ENCODE data around the gene CLCN1.
"Not testable (repeated sequence)": the region's sequence is repeated elsewhere in the genome, so short reads cannot be mapped to it uniquely, and the experiment has no call there.

Gene CLCN1
- 0 to 0.13 reads per million in 2 donors for total RNA-seq

DNA sequence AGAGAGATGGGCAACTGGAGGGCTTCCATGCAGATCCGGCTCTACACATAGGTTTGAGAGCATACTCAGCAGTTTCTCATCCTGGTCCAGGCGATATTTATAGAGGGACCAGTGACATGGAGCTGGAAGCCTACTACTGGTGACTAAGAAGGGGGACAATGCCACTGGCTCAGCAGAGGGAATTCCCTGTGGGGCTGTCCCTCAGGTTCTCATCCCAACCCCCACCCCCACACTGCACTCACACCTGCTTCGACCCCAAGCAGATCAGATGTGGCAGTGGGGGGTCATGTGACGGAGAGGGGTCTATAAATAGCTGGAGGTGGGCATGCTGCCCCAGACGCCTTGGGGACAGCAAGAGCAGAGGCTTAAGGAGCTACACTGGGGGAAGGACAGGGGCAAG lies at the start of gene CLCN1:
Gene CLCN1 (plus strand): TSS at position 336 of the 400 bp plus-strand sequence. CDS start 102 bp downstream, outside the sequence.
- DNase-seq = no peak

DNA sequence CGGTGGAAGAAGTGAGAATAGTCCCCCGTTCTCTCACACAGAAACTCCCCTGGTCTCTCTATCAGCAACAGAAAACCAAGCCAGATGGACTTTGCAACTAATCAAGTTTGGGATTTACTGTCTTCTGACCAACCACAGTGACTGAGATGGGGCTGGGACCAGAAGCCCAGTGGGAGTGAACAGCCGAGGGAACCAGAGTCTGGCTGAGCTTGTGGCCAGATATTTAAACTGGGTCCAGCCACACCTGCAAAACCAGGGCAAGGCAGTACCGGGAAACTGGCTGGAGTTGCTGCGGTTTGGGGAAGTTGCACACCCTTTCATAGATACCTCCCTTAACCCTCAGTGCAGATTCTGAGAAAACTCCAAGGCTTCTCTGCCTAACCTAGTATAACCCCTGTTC lies 46.7 kb upstream of the CLCN1 start:
- DNase-seq = no peak

- no peak for DNase-seq
Measured at GRCh38 chr7:143271240-143271639, 44.7 kb upstream of the CLCN1 start.

DNA sequence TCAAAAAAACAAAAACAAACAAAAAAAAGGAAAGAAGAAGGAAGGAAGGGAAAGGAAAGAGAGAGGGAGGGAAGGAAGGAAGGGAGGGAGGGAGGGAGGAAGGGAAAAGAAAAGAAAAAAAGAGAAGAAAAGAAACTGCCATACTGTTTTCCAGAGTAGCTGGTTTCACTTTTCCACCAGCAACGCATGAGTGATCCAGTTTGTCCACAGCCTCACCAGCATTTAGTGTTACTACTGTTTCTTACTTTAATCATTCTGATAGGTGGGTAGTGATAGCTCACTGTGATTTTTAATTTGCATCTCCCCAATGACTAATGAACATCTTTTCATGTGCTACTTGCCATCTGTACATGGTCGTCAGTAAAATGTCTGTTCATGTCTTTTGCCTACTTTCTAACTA lies 43.0 kb upstream of the CLCN1 start:
- DNase-seq = no peak

- peak in 2 of 5 experiments; percentile 24 to 57 for DNase-seq
Measured at GRCh38 chr7:143279186-143280098, 36.5 kb upstream of the CLCN1 start.

DNA sequence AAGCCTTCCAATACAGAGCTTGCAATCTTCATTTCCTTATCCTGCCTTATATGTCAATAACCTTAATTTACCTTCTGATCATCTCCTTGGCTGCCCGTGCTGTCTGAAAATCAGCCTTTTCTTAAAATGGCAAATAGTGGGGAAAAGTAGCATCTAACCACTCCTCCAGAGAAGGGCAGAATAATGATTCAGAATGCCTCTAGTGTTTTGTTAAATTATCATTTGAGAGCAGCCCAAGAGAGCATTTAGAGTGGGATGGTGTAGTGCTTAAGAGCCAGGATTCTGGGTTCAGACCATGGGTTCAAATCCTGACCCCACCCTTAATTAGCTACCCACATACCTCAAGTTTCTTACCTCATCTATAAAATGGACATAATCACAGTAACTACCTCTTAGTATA lies 35.8 kb upstream of the CLCN1 start:
- peak in 1 of 5 experiments; percentile 24 for DNase-seq

- no peak for DNase-seq
Measured at GRCh38 chr7:143280566-143280965, 35.3 kb upstream of the CLCN1 start.

DNA sequence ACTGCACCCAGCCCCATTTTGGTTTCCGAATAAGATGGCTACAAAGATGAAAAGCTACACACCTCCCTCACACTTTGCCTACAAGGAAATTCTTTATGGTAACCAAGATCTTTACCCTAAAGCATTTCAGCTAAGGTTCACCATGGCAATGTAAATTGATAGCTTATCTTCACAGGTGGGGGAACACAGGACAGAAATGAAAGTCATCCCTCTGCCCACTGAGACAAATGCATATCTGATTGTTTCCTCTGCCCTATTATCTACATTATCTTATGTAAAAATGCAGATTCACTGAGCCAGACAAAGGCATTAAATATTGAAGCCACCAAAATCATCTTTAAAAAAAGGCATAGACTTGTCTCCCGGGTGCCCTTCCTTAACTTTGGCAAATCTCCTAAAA lies 34.4 kb upstream of the CLCN1 start:
- no peak for DNase-seq

DNA sequence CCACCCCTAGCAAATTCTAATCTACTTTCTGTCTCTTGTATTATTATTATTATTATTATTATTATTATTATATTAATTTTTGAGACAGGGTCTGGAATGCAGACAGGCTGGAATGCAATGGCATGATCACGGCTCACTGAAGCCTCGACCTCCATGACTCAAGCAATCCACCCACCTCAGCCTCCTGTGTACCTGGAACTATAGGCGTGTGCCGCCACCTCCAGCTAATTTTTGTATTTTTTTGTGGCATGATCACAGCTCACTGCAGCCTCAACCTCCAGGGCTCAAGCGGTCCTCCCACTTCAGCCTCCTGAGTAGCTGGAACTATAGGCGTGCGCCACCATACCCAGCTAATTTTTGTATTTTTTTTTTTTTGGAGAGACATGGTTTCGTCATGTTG lies 33.8 kb upstream of the CLCN1 start:
- no peak for DNase-seq

GRCh38 chr7:143283381-143283780 lies 32.5 kb upstream of the CLCN1 start:
- DNase-seq = no peak

DNA sequence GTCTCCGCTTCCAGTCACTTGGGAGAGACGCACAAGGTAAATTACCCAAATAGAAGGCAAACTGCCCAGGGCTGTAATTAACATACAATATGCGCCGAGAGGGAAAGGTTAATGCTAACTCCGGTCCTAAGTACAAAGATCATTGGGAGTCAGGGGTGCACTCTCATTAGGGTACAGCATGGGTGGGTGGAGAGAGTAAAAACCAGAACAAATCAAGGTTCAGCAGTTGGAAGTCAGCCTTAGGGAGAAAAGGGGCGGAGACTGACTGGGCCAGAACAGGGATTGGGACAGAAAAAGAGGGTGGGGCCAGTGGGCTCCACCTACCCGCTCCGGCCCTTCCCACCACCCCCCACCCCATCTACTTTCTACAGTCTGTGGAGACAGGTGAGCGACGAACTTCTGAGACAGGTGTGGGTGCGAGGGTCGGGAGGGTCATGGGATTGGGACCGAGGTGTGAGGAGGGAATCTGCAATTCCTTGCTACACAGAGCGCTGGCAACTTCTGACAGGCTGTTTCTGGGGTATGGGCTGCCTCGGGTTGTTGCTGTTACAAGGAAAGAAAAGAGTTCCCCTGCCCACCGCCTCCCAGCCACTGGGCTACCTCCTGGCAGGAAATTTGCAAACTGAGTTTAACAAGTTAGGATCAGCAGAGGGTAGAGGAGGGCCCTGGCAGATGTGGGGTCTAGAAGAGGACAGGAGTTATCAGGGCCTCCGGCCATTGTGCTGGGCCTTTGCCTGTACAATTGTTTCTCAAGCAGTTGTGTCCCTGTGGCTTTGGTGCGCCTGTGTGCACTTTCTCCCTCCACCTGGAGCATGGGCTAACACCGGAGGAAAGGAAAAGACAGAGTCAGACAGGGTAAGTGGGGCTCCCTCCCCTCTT lies 31.1 kb upstream of the CLCN1 start, which contains the start of gene TMEM139:
Gene TMEM139 (plus strand): TSS at position 368 of the 879 bp plus-strand sequence. CDS start 1,000 bp downstream, outside the sequence.
- DNase-seq = no peak

GRCh38 chr7:143285470-143285778 lies 30.5 kb upstream of the CLCN1 start:
- DNase-seq = no peak

- DNase-seq = no peak
Measured at GRCh38 chr7:143285806-143286521, 29.9 kb upstream of the CLCN1 start.

GRCh38 chr7:143286522-143286890 lies 29.4 kb upstream of the CLCN1 start:
- no peak for DNase-seq

DNA sequence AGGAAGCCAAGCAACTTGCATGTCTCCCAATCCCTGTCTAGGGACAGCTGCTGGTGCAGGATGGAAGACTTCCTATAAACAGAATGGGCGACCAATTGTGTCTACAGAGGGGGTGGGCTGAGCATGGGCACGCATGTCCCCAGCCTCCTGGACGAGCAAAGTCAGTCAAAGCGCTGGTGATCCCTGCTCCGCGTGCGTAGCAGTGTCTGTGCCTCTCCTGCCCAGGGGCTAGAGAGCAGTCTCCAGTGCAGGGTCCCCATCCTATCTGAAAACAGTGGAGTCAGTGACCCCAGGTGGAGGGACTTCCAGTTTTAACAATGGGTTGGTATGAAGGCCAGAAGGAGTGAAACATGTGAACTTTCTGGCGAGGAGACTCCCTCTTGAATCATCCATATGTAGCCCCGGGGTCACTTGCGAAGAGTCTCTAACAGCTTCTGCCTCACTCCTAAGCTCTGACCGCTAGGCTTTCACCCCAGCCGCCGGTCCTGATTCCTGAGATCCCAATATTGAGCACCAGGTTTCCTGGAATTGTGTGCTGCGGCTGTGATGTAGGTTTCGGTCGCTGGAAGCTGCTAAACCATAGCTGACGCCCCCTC lies 28.5 kb upstream of the CLCN1 start:
- DNase-seq = no peak

GRCh38 chr7:143287935-143288826 lies 27.7 kb upstream of the CLCN1 start, which contains the start of gene CASP2:
TSS of gene CASP2 (plus strand) at chr7:143288351. CDS start at chr7:143288456, 105 bp downstream.
- DNase-seq = peak; percentile 97 to 99 (median 99)

DNA sequence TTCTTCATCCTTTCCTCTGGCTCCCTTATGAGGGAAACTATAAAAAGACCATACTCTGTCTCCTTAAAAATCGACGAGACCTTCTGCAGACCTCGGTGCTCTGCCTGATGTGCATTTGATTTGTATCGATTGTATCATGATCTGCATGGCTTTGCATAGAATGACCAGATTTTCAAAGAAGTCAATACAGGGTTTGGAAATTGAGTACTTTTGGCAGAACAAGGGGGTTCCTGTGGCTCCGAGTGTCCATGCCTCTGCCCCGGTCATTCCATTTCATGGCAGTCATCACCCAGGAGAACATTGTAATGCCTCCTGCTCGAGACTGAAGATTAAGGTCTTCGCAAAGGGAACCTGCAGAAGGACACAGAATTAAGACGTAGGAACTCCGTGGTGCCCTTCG lies 27.1 kb upstream of the CLCN1 start:
- no peak for DNase-seq

DNA sequence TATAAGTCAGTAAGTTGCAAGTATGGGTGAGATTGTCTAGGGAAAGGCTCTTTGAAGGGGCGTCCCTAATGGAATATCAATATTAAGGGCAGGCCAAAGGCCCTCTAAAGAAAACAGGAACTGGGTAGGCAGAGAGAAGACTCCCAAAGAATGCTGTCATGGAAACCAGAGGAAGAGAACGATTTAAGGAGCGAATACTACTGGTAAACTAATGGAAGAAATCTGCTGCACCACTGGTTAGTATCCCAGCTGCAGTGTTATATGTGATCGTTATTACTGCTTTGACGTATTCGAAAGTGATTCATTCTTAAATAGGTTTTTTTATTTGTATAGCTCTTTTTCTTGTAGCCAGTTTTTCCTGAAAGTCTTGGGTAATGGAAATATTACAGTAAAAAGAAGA lies 26.5 kb upstream of the CLCN1 start:
- no peak for DNase-seq

DNA sequence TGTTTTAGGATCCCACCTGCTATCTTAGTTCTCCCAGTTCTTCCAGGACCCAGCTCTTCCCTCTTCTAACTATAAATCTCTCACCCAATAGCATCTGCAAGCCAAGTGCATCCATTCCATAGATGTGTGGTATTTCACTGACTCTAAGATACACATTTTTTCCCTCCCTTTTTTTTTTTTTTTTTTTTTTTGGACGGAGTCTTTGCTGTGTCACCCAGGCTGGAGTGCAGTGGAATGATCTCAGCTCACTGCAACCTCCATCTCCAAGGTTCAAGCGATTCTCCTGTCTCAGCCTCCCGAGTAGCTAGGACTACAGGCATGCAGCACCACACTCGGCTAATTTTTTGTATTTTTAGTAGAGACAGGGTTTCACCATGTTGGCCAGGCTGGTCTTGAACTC lies 26.0 kb upstream of the CLCN1 start:
- not testable (repeated sequence) for DNase-seq

DNA sequence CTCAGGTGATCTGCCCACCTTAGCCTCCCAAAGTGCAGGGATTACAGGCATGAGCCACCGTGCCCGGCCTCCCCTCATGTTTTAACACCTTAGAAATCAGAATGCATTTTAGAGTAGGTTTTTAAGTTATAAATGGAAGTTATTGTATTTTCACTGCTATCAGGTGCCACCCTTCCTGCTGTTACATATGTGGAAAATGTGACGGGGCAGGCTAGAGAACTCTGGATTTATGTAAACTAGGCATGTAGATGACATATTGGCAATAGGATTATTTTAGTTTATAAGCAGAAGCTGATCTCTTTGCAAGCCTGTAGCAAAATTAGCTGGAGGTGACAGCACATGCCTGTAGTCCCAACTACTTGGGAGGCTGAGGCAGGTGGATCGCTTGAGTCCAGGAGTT lies 25.6 kb upstream of the CLCN1 start:
- no peak for DNase-seq

- no peak for DNase-seq
Measured at GRCh38 chr7:143292876-143293275, 23.0 kb upstream of the CLCN1 start.

Data from T-helper 2 cell (primary cell).